ENCODE data around the gene INS.

Gene INS

GRCh38 chr11:2180789-2181370, 19.9 kb upstream of the INS start:
- TF ChIP-seq GABPA (IDR thresholded peaks at IDR 0.05; ENCODE audit: low read depth) (no peak), REST (IDR thresholded peaks at IDR 0.05; ENCODE audit: insufficient replicate concordance, low read depth) (no peak), SPI1 (IDR thresholded peaks at IDR 0.05; ENCODE audit: borderline replicate concordance, low read depth) (no peak), CTCF (IDR thresholded peaks at IDR 0.05; ENCODE audit: insufficient read depth, low read length) (no peak), POLR2AphosphoS5 (IDR thresholded peaks at IDR 0.05; ENCODE audit: low read depth) (no peak)
- Histone ChIP-seq H3K4me3 (replicated peaks; ENCODE audit: insufficient read depth, low read length) (no peak overlapping the region), H3K27me3 (ENCODE audit: insufficient read depth, poor library complexity, severe bottlenecking) (peaks cover 17% of the 10 kb centered on the region), H3K27ac (replicated peaks) (no peak overlapping the region)
- no peak for DNase-seq (ENCODE audit: low read depth in 1 of 2, low spot score in 1 of 2)

- Histone ChIP-seq H3K27me3 (ENCODE audit: insufficient read depth, poor library complexity, severe bottlenecking) (peaks cover 14% of the 10 kb centered on the region), H3K4me3 (replicated peaks; ENCODE audit: insufficient read depth, low read length) (no peak overlapping the region), H3K27ac (replicated peaks) (no peak overlapping the region)
- DNase-seq (ENCODE audit: low read depth in 1 of 2, low spot score in 1 of 2) = no peak
- no peak for TF ChIP-seq REST (IDR thresholded peaks at IDR 0.05; ENCODE audit: insufficient replicate concordance, low read depth)
- no peak for TF ChIP-seq CTCF (IDR thresholded peaks at IDR 0.05; ENCODE audit: insufficient read depth, low read length)
- no peak for TF ChIP-seq GABPA (IDR thresholded peaks at IDR 0.05; ENCODE audit: low read depth)
These were observed 19.3 kb upstream of the INS start for GRCh38 chr11:2180347-2180746.

GRCh38 chr11:2179516-2179915, 18.5 kb upstream of the INS start:
- H3K27me3 ChIP-seq (ENCODE audit: insufficient read depth, poor library complexity, severe bottlenecking) = peaks cover 6% of the 10 kb centered on the region
- TF ChIP-seq CTCF (IDR thresholded peaks at IDR 0.05; ENCODE audit: insufficient read depth, low read length) = no peak
- TF ChIP-seq SPI1 (IDR thresholded peaks at IDR 0.05; ENCODE audit: borderline replicate concordance, low read depth) = no peak
- no peak for TF ChIP-seq GABPA (IDR thresholded peaks at IDR 0.05; ENCODE audit: low read depth)
- no peak for TF ChIP-seq POLR2AphosphoS5 (IDR thresholded peaks at IDR 0.05; ENCODE audit: low read depth)
- no peak for TF ChIP-seq REST (IDR thresholded peaks at IDR 0.05; ENCODE audit: insufficient replicate concordance, low read depth)

More at GRCh38 chr11:2179516-2179915, 18.5 kb upstream of the INS start:
- no peak overlapping the region for H3K4me3 ChIP-seq (replicated peaks; ENCODE audit: insufficient read depth, low read length)
- no peak for DNase-seq (ENCODE audit: low read depth in 1 of 2, low spot score in 1 of 2)
- no peak overlapping the region for H3K27ac ChIP-seq (replicated peaks)
